GM13977 (cell line): Measurements from ENCODE around the gene RASGRP3.
A peak's percentile ranks its signal among the peaks of the same experiment; 100 is the strongest.

Experiments used
- DNase-seq: peaks from one replicate; pipeline ENCODE4 v3.0.0; 2012; ENCODE audit warnings: low spot score
- CTCF ChIP-seq: IDR thresholded peaks from 2 replicates; pipeline ENCODE4 v1.5.1; 2012; ENCODE audit warnings: mild to moderate bottlenecking, control low read depth; ENCODE audit not compliant: insufficient read depth; ENCODE audit errors: extremely low read depth, missing control alignments
- in situ Hi-C: fragments of 300-500 bp; cut with MboI; formaldehyde crosslinking; loops from one replicate; pipeline ENCODE4 v1.12.0; 2022; ENCODE audit warnings: low sequenced_read_pairs, low pct_unique_long_range_greater_than_20kb, mixed read lengths, inconsistent platforms; ENCODE audit not compliant: unreplicated experiment

The RASGRP3 gene

GRCh38 chr2:33475224-33476130, 972 bp upstream of the RASGRP3 start:
- DNase-seq: peak; percentile 66
- TF ChIP-seq CTCF: peak; percentile 80
- in situ Hi-C loops: no loop called here

DNA sequence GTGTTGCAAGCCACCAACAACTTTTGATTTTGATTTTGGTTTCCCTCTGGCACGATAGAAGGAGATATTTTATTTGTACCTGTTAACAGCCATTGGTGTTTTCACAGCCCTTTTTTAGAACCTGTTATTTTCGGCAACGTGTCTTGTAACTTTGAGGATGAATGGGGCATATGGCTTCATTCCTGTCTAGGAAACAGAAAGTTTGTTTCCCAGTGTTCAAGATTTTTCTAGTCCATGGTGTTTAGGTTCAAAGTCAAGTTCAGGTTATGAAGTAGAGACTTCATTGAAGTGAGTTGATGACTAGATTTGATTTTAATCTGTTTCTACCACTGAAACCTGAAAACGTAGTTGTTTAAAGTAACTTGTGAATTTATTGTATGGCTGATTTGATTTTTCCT, 343 bp downstream of the RASGRP3 start:
- in situ Hi-C loops: no loop called here
- no peak for DNase-seq
- TF ChIP-seq CTCF: no peak

DNA sequence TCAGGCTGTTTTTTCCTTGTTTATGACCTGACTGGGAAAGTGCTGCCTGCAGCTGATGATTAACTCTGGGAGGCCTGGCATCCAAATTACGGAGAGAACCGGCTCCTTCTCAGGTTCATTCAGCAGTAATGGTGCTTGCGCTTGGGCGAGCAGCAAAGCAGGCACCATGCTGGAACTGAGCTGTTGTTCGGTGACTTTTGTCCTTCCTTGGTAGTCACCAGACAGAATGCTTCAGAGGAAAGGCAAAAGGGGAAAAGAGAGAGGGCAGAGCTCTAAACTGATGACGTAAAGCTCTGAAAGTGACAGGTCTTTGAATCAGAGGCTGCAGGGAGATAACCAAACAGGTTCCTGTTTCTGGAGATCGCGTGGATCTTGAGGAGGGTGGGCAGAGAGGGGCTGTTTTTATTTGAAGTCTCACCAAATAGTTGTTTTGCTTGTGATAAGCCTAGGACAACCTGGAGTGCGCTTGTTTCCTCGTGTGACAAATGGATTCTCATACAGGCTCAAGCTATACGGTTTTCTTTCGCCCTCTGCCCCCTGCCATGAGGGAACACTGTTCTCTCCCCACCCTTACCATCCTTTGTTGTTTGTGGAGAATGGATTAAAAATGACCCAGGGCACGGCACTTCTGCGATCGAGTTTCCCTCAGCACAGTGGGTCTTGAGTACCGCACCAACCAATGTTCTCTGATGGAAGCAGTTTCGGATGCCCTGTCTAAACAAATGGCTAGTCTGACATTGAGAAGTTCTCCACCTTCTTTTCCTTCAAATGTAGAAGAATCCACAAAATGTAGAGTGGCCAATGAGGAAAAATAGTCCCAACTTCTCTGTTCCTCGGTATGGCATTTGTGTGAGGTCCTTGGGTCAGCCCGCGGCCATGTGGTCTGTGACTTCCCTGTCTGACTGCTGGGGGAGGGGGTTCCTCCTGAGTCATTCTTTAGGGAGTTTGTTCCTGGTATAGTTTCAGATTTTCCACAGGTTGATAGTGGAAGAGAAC, 1.3 kb downstream of the RASGRP3 start:
- TF ChIP-seq CTCF: no peak
- DNase-seq: peak; percentile 60
- in situ Hi-C loops: no loop called here

- no peak for TF ChIP-seq CTCF
- in situ Hi-C loops: no loop called here
Measured at GRCh38 chr2:33478968-33479731, 2.7 kb downstream of the RASGRP3 start.

DNA sequence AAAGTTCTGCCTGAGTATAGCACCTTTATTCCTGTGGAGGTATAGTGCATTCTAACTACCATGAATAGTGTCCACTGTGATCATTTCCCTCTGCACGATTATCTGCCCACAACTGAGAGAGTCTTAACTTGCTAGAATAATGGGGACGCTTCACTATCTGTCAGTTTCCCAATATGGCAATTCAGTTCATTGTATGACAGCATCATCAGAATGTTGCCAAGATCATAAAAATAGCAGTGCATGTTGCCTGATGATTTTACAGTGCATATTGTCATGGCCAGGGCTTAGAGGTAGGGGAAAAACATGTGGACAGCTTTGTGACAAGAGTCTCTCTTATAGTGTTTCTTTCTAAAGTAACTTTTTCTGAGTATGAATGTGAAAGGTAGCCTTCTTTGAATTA, 6.1 kb downstream of the RASGRP3 start:
- DNase-seq: no peak
- in situ Hi-C loops: no loop called here
- no peak for TF ChIP-seq CTCF

More at GRCh38 chr2:33478968-33479731, 2.7 kb downstream of the RASGRP3 start:
- DNase-seq: no peak
